OCI-LY3 (cell line): ENCODE results near the gene TNS1.

Experiments
- CTCF ChIP-seq: fragments of 200-600, 300-600 bp; sonication (generic); IDR thresholded peaks from 2 replicates; pipeline ENCODE4 v1.5.1; 2014; ENCODE audit warnings: antibody characterized with exemption, low read length, low read depth
- EZH2phosphoT487 ChIP-seq: fragments of 200-600 bp; shearing (Covaris generic); IDR thresholded peaks from 2 replicates; pipeline ENCODE4 v1.6.1; 2018; ENCODE audit warnings: antibody characterized with exemption, mixed run types, low read depth

- TF ChIP-seq CTCF (no peak), EZH2phosphoT487 (no peak)
Measured at GRCh38 chr2:217922101-217923006, 80.4 kb downstream of the TNS1 start.
